GM21528 (cell line): Measurements from ENCODE around the gene EP400.

Experiments
- ATAC-seq: cut with Tn5 transposase; IDR thresholded peaks from one replicate; pipeline ENCODE4 v1.9.1; 2021; ENCODE audit warnings: mild to moderate bottlenecking, moderate library complexity; ENCODE audit not compliant: unreplicated experiment, low FRiP score

The EP400 gene

DNA sequence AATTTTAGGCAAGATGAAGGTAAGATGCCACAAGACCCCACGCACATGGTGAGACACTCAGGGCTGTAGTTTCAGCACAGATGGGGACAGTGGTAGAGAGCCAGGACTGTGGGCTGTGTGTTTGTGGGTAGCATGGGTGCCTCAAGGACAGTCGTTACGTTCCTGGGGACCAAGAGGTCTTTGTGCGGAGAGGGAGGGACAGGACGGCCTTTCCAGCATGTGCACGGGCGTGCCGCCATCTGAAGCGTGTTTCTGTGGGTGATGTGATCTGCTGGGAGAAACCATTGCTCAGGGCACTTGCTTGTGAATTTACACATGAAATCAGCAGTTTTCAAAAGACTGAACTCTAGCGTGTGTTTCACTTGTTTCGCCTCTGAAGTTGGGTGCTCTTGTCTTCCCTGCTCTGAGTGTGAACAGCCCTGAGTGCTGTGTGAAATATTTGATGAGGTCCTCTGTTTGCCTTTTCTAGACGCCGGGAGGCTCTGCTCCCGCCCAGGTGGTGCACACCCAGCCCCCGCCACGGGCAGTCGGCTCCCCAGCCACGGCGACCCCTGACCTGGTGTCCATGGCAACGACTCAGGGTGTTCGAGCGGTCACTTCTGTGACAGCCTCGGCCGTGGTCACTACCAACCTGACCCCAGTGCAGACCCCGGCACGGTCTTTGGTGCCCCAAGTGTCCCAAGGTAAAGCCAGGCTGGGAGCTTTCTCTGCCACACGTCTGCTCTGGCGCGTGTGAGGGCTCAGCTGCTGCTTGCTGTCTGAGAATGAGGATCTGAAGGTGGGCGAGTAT lies 112.1 kb downstream of the EP400 start:
- no peak for ATAC-seq

DNA sequence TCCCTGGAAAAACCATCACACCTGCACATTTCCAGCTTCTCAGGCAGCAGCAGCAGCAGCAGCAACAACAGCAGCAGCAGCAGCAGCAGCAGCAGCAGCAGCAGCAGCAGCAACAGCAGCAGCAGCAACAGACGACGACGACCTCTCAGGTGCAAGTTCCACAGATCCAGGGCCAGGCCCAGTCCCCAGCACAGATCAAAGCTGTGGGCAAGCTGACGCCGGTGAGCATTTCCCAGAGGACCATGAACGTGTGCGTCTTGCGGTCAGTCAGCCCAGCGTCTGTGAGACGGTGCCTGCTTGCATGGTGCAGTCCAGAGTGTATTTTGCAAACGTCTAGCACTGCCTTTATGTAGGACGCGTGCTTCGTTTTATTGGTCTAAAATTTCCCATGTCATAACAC lies 112.7 kb downstream of the EP400 start:
- no peak for ATAC-seq

DNA sequence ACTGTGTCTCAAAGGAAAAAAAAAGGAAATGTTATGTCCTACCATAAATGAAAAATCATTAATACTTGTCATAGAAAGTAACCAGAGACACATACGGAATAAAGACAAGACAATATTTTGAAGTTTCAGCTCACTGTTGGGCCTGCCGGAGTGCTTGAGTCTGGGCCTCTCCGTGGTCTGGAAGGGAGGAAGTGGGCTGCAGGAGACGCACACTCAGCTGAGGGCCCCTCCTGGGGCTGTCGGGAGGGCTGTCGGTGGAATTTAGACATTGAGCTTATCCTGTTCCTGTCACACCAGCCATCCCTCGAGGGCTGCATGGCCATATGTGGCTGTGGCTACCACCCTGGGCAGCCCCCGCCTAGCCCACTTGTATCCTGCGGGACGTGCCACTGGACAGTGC lies 113.7 kb downstream of the EP400 start:
- no peak for ATAC-seq

DNA sequence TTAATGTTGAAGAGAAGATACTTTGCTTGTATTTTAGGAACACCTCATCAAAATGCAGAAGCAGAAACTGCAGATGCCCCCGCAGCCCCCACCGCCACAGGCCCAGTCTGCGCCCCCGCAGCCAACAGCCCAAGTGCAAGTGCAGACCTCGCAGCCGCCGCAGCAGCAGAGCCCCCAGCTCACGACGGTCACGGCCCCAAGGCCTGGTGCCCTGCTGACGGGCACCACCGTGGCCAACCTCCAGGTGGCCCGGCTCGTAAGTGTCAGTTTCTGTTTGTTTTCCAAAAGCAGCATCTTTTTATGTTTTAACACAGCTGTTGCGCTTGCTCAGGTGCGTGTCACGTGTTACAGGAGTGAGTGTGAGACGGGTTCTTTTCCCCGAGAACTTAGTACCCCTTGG lies 114.9 kb downstream of the EP400 start:
- ATAC-seq: no peak

DNA sequence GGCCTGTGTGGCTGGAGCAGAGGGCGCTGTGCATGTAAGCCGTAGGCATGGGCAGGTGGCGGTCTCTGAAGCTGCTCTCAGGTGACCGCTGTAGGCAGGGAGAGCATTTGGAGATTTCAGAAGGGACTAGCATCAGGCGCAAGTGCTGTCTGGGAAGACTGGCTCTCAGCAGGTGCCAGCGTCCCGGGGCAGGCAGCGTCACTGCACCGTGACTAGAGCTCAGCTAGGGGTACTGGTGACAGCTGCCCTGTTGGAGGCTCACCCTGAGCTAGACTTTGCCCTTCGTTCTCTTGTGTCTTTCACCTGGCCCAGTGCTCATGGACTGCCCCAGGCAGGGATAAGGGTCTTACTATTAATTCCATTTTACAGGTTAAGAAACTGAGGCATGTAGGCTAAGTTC lies 115.5 kb downstream of the EP400 start:
- ATAC-seq: no peak

DNA sequence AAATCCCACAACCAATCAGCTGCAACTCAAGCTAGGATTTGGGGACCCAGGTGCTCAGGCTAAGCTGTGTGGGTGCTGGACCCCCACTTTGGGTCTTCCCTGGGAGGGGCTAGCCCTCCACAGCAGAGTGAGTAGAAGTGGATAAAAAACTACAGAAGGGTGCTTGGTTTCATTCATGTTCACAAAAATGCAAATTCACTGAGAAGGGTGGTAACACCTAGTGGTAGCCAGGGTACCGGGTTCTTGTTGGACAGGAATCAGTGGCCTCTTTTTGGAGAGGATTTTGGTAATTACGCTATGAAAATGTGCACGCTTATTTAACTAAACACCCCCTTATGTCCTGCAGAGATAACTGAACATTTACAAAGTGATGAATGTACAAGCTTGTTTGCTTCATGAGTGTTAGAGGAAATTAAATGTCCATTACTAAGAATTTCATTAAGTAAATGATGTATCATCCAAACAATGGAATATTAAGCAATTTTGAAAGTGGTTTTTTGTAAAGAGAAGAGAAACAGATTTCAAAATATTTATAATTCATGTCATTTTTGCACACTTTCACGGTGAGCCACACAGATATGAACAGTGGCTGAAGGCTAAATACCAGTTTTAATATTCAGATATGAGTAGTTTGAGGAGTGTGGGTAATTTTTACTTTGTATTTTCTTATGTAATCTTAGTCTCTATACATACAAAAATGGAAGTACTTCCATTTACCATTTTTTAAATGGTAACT lies 116.0 kb downstream of the EP400 start:
- no peak for ATAC-seq

DNA sequence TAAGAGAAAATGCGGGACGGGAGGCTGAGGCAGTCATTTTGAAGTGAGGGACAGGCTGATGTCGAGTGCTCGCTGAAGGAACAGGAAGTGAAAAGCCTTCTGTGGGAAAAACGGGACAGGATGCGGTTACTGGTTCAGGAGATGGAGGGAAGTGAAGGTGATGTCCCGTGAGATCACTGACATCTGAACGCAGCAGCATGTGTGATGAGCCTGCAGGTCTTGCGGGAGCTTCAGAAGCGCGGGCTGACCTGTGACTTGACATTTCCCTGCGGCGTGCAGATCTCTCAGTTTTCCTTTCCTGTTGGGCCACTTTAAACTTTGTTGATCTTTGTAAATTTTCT lies 116.6 kb downstream of the EP400 start:
- ATAC-seq: peak; percentile 22

DNA sequence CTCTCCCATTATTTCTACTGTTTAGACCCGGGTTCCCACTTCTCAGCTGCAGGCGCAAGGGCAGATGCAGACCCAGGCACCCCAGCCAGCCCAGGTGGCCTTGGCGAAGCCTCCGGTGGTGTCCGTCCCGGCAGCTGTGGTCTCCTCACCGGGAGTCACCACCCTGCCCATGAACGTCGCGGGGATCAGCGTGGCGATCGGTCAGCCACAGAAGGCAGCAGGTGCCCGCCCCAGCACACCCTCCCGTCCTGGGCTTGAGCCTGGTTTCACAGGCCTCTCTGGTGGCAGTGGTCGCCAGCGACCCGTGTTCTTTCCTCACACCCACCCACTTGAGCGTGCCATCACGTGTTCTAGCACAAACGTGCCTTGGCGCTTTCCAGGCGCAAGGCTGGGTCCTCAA lies 117.0 kb downstream of the EP400 start:
- ATAC-seq: no peak

DNA sequence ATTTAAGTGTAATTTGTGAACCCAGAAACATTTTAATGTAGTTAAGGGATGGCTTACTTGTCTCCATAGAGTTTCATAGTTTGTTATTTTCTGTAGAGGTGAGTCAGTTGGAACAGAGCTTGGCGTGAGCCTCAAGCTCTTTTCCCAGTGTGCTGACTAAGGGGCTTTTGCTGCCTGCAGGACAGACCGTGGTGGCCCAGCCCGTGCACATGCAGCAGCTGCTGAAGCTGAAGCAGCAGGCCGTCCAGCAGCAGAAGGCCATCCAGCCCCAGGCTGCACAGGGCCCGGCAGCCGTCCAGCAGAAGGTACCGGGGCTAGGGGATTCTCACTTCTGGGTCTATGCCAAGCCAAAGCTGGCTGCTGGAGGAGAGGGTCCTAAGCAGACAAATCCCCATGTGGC lies 117.4 kb downstream of the EP400 start:
- ATAC-seq: no peak

DNA sequence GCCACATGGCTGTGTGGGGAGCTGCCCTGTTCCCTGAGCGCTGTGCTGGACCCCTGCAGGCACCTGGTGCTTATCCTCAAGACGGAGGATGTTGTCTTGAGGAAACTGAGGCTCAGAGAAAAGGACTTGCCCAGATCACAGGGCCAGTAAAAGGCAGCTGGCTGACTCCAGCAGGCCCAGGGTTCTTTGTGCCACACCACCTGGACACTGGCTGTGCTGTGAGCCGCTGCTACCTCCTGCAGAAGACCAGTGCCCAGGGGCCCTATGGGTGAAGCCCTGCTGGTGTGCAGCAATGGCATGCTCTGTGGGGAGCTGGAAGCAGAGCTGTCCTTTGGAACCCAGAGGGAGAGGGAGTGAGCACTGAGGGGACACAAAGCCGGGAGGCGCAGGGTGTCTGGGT lies 118.5 kb downstream of the EP400 start:
- ATAC-seq: no peak

DNA sequence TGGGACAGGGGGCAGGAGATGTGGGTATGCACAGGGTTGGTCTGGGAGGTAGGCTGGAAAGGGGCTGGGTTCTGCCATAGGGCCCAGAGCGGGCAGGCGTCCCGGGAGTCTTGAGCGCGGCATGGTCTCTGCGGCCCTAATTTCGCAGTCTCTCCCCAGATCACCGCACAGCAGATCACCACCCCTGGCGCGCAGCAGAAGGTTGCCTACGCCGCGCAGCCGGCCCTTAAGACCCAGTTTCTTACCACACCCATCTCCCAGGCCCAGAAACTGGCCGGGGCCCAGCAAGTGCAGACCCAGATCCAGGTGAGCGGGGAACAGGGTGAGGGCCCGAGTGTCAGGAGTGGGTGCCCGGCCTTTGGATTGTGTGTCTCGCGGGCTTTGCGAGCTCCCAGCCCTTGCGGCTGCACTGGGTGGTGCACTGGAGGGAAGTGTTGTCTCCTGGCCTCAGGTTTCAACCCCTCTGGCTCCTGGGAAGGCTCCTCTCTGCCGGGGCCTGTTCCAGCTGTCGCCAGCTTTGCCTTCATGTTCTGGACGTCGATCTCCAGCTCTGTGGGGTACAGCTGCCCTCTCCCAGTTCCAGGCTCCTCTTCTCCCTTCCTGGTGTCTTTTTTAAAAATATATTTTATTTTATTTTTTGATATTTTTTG lies 119.7 kb downstream of the EP400 start:
- no peak for ATAC-seq

DNA sequence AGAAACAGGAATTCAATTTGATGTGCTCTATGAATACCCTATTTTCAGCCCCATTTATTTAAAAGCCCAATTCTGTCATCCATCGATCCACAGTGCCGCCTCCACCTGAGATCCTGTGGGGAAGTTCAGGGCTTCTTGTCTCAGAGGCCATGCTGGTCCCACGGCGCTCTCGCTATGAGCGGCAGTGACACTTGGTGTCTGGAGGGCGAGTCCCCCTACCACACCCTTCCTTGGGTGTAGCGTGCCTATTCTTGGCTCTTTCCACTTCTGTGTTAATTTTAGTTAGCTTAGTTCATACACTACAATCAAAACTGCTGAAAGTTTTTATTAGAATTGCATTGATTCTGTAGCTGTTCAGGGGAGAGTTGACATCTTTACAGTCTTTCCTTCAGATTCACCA lies 120.6 kb downstream of the EP400 start:
- ATAC-seq: no peak

DNA sequence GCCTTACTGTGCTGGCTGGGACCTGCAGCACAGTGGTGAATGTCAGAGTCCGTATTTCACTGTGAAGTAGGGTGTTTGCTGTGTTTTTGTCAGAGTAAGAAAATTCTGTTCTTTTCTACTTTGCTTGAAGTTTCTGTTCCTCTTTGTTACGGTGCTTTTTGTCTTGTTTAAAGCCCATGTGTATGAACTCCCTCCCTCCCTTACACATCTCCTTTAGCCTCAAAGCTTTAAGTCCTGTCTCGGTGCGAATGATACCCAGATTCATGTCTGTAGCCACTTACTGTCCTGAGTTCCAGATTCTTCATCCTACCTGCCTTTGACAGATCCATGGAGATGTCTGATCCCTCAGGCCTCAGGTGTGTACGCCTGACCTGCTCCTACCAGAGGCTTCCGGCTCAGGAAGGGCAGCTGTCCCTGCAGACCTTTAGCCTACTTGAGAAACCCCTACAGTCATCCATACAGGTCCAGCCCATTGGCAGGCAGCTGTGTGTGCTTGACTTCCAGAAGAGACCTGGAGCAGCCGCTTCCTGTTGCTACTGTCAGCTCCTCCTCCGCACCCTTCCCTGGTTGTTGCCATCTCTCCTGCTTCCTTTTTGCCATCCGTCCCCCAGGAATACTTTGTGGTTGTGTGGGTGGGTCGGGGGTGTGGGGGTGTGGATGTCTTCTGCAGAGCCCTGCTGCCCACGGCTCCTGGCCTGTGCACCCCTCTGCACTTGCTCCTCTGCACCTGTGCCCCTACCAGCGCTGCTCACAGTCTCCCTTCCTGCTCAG lies 121.5 kb downstream of the EP400 start:
- ATAC-seq: peak; percentile 79

DNA sequence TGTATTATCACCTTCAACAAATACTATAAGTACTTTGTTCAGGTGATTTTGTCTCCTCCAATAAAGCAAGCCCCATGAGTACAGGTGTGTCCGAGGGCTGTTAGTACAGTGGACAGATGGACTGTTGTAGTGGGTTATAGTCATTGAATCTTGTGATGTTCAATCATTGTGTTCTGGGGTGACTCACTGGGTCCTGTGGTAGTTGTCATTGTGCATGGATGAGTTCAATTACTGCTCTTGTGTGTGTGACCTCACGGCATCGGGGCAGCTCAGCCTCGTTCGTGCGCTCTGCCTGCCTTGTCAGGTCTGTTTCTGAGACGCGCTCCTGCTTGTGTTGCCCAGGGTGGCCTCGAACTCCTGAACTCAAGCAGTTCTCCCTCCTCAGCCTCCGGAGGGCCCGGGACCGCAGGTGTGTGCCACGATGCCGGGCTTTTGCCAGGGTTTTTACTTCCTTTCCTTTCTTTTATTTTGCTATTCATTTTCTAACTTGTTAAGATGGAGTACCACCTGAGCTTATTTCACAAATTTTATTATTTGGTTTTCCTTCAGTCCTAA lies 122.2 kb downstream of the EP400 start:
- no peak for ATAC-seq

DNA sequence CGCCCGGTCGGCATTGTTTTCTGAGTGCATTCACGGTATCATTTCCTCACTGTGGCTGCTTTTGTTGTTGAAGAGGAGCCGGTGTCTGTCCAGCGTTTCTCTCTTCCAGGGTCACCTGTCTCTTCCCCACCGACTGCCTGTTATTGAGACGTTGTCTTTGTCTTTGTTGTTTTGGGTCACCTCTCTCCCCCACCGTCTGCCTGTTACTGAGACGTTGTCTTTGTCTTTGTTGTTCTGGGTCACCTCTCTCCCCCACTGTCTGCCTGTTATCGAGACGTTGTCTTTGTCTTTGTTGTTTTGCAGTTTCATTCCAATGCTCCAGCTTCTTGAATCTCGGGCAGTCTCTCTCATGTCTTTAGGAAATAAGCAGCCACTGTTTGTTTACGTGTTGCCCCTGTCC lies 124.5 kb downstream of the EP400 start:
- no peak for ATAC-seq

DNA sequence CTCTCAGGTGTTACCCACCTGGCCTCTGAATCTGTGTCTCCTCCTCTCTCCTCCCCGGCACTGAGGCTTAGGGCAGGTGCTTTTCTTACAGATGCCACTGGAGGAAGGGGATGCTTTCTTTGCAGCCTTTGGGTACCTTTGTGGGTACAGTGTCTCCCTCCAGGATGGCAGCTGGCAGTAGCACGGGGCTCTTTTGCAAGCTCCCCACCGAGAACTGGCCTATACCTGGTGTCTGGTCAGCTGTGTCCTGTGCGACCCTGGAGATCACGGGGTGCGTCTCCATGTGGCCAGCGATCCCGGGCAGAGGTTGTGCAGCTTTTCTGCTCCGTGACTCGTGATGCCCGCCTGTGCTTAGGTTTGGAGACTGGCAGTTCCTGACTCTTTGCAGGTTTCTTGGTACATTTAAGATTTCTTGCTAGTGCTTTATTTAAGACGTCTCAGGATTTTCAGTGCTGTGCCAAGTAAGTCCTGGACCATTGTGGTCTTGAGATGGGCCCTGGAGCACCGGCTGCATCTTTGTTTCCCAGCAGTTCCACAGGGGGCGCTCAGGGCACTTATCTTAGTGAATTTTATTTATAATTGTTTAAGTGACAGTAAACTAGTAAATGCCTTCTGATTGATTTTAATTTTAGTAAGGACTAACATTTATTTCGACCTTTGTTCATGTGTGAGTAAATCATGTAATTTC lies 125.4 kb downstream of the EP400 start:
- ATAC-seq: no peak

DNA sequence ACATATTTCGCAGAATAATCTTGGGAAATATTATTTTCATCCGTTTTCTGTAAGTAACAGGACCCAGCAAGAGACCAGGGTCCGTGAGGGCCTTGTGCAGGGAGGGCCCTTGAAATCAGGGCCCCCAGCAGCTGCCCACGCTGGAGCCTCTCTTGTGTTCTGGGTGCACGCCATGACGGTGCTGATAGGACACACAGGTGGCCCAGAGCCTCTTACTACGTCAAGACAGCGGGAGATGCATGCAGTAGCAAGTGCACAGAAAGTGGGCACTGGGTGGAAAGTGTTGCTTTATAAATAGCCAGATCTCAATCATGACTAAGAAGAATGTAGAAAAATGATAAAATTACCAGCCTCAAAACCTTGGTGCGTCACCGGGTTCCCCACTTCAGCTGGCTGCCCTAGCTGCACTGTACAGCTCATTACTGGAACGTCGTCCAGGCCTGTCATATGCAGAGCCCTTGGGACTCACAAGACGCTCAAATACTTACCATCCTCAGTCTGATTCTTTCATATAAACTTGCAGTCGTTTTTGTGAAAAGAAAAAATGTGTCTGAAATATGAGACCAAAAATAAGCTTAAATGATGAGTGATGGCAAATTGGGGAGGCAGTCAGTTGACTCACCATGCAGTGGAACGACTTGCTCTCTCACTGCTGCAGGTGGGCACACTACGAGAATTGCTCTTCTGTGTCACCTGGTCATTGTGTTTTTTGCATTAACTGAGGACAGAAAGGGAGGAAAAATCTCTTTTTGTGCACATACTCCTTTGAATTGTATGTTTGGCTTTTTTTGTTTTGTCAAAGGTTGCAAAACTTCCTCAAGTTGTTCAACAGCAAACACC lies 126.2 kb downstream of the EP400 start:
- no peak for ATAC-seq

DNA sequence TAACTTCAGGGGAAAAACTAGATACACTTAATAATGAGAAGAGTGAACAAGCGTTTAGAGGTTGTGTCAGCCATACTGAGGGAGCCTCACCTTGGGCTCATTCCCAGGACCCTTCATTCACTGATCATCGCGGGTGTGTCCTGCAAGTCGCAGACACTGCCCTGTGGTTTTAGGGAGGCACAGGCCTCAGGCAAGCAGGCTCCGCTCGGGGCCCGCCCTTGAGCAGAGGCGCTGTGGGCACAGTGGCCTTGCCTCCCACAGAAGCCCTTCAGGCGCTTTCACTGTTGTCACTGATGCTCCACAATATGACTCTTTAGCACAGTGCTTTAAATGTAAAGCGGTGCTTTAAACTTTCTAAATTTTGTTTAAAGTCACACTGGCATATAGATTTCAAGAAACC lies 127.0 kb downstream of the EP400 start:
- ATAC-seq: no peak
